SK-N-MC (cell line): ENCODE results near the gene TMC2.

Source experiments
- EZH2 ChIP-seq: fragments of 200-600 bp; sonication (generic); IDR thresholded peaks from one replicate; pipeline ENCODE4 v1.6.1; 2017; ENCODE audit warnings: antibody characterized with exemption
- FOXP2 ChIP-seq: optimal IDR thresholded peaks from 2 replicates; pipeline ENCODE3; 2011; ENCODE audit warnings: mild to moderate bottlenecking, moderate library complexity; ENCODE audit not compliant: insufficient read depth; ENCODE audit errors: extremely low read length, control extremely low read depth
- POLR2AphosphoS5 ChIP-seq: IDR thresholded peaks from 2 replicates; pipeline ENCODE4 v1.6.1; 2012; ENCODE audit warnings: mild to moderate bottlenecking, low read depth, low read length, borderline replicate concordance

- TF ChIP-seq POLR2AphosphoS5 (no peak), EZH2 (no peak), FOXP2 (no peak)
Measured at GRCh38 chr20:2624190-2624589, 87.8 kb downstream of the TMC2 start.
